ENCODE data around the gene PDCD1LG2. TPM values are rescaled to one million over a fixed set of nuclear protein-coding genes. Genes with fewer than 3 reads are reported as not detected.
A peak's percentile ranks its signal among the peaks of the same experiment; 100 is the strongest.
"Not testable (repeated sequence)": the region's sequence is repeated elsewhere in the genome, so short reads cannot be mapped to it uniquely, and the experiment has no call there.

PDCD1LG2 gene
- total RNA-seq, 2 donors from 2014 or later, result 0.55 to 1.7 TPM

DNA sequence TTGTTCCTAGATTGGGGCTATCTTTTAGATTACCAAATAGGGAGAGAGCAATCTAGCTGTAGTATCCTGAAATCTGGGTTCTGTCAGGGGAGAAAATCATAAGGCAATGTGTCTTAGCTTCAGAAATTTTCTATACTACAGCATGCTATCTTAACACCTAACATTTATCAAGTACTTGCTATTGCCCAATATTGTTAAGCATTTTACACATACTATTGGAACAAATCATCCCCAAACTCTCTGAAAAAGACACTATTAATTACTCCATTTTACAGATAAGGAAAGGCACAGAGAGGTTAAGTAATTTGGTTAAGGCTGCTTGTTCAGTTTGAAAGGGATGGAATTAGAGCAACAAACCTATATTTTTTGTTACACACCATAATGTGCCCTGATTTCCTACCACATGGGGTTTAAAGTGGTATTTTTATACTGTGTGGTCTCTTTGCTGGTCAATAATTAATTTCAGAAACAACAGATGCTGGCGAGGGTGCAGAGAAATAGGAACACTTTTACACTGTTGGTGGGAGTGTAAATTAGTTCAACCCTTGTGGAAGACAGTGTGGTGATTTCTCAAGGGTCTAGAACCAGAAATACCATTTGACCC is 61.4 kb downstream of the PDCD1LG2 start:
- Mint-ChIP-seq H3K36me3 (no peaks in the 10 kb centered on the region), H3K27ac (no peak overlapping the region), H3K4me3 (no peak overlapping the region), H3K9me3 (no peaks in the 10 kb centered on the region), H3K4me1 (ENCODE audit: low read depth in 2 of 2) (peaks cover 9% of the 10 kb centered on the region in 2 donors), H3K27me3 (no peaks in the 10 kb centered on the region)
- DNase-seq (ENCODE audit: low spot score) (no peak), ATAC-seq (no peak)

GRCh38 chr9:5574097-5574496 is 63.8 kb downstream of the PDCD1LG2 start:
- no peak overlapping the region for H3K27ac Mint-ChIP-seq
- H3K9me3 Mint-ChIP-seq, result no peaks in the 10 kb centered on the region
- no peaks in the 10 kb centered on the region for H3K27me3 Mint-ChIP-seq
- ATAC-seq, result no peak
- H3K36me3 Mint-ChIP-seq, result no peaks in the 10 kb centered on the region
- peaks cover 10% of the 10 kb centered on the region in 2 donors for H3K4me1 Mint-ChIP-seq (ENCODE audit: low read depth in 2 of 2)
- H3K4me3 Mint-ChIP-seq, result no peak overlapping the region
- no peak for DNase-seq (ENCODE audit: low spot score)

DNA sequence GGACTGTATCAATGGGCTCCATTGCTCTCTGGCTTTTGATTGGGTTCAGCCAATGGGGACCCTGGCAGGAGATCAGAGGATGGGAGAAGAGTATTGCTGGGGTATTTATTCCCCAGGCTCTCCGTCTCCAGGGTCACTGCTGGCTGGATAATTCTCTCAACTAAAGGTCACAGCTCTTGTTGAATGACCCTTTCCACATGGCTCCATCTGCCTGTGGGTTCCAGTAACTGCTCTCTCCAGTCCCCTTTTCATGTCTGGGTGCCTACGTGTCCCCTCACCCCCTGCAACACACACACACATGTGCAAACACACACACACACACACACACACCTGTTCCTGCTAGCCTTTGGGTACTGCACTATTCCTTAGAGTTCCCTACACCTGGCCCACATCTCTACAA is 64.7 kb downstream of the PDCD1LG2 start:
- H3K36me3 Mint-ChIP-seq, result no peaks in the 10 kb centered on the region
- no peaks in the 10 kb centered on the region for H3K27me3 Mint-ChIP-seq
- no peak overlapping the region for H3K27ac Mint-ChIP-seq
- peaks cover 11 to 14% of the 10 kb centered on the region in 2 donors for H3K4me1 Mint-ChIP-seq (ENCODE audit: low read depth in 2 of 2)
- ATAC-seq (no peak), DNase-seq (ENCODE audit: low spot score) (no peak)
- no peaks in the 10 kb centered on the region for H3K9me3 Mint-ChIP-seq
- no peak overlapping the region for H3K4me3 Mint-ChIP-seq

DNA sequence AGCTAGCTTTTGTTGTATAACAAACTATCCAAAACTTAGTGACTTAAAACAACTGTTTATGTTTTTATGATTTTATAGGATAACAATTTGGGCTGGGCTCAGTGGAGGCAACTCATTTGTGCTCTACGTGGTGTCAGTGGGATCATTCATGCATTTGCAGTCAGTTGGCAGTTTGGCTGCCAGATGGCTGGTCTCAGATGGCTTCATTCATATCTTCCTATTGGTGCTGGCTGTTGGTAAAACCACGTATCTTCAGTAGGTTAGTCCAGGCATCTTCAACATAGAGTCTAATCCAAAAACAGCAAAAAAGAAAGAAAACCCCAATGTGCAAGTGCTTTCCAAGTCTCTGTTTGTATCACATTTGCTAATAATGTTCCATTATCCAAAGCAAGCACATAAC is 66.9 kb downstream of the PDCD1LG2 start:
- Mint-ChIP-seq H3K36me3 (no peaks in the 10 kb centered on the region), H3K27me3 (no peaks in the 10 kb centered on the region), H3K27ac (peak overlapping the region; percentile 62 to 74), H3K9me3 (no peaks in the 10 kb centered on the region), H3K4me1 (ENCODE audit: low read depth in 2 of 2) (peaks cover 20 to 23% of the 10 kb centered on the region in 2 donors), H3K4me3 (no peak overlapping the region)
- no peak for ATAC-seq
- no peak for DNase-seq (ENCODE audit: low spot score)

DNA sequence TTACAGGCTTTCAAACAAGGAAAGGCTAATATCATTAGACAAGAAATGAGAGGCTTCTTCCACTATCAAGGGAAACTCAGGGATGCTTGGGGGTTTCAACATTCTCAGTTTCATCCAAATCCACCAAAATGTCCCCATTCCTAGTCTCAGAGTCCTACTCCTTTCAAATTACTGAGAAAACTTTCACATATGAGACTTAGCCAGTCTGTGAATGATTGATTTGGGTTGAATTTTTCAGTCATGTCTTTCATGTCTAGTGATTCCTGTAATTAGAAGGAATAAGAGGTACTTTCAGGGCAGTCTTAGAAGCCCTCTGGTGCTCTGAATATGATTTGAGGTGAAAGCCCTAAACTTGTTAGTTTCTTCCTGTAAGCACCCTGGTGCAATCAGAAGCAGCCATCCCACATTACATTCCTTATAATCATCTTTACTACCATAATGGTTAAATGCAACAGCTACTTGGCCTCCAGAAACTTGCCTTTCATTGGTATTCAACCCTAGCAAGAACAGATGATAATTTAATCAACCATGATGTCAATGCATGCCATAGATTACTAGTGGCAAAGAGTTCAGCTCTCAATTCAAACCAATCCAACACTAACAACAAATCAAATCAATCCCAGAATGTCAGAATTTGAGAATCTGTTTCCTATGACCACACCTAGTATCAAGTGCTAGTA is 67.8 kb downstream of the PDCD1LG2 start:
- no peaks in the 10 kb centered on the region for H3K27me3 Mint-ChIP-seq
- H3K9me3 Mint-ChIP-seq, result no peaks in the 10 kb centered on the region
- ATAC-seq (peak in 1 of 2 donors; percentile 12), DNase-seq (ENCODE audit: low spot score) (no peak)
- peaks cover 23 to 24% of the 10 kb centered on the region in 2 donors for H3K4me1 Mint-ChIP-seq (ENCODE audit: low read depth in 2 of 2)
- H3K27ac Mint-ChIP-seq, result peak overlapping the region; percentile 62 to 74
- H3K36me3 Mint-ChIP-seq, result no peaks in the 10 kb centered on the region
- no peak overlapping the region for H3K4me3 Mint-ChIP-seq

- no peak for ATAC-seq
- Mint-ChIP-seq H3K27ac (peak overlapping the region; percentile 62 to 74), H3K4me1 (ENCODE audit: low read depth in 2 of 2) (peaks cover 23 to 27% of the 10 kb centered on the region in 2 donors), H3K4me3 (no peak overlapping the region), H3K27me3 (peaks cover 0 to 2% of the 10 kb centered on the region in 2 donors), H3K9me3 (no peaks in the 10 kb centered on the region), H3K36me3 (no peaks in the 10 kb centered on the region)
- no peak for DNase-seq (ENCODE audit: low spot score)
Measured at GRCh38 chr9:5578698-5579085, 68.4 kb downstream of the PDCD1LG2 start.

- H3K4me3 Mint-ChIP-seq, result no peak overlapping the region
- ATAC-seq, result peak; percentile 76 to 82
- DNase-seq (ENCODE audit: low spot score), result no peak
- H3K27me3 Mint-ChIP-seq, result peaks cover 0 to 2% of the 10 kb centered on the region in 2 donors
- H3K9me3 Mint-ChIP-seq, result no peaks in the 10 kb centered on the region
- H3K4me1 Mint-ChIP-seq (ENCODE audit: low read depth in 2 of 2), result peaks cover 23 to 32% of the 10 kb centered on the region in 2 donors
- H3K36me3 Mint-ChIP-seq, result no peaks in the 10 kb centered on the region
- H3K27ac Mint-ChIP-seq, result peak overlapping the region in 1 of 2 donors; percentile 72
Measured at GRCh38 chr9:5579881-5580280, 69.5 kb downstream of the PDCD1LG2 start.

- H3K27me3 Mint-ChIP-seq, result peaks cover 0 to 2% of the 10 kb centered on the region in 2 donors
- H3K4me3 Mint-ChIP-seq, result no peak overlapping the region
- H3K4me1 Mint-ChIP-seq (ENCODE audit: low read depth in 2 of 2), result peaks cover 27 to 37% of the 10 kb centered on the region in 2 donors
- no peaks in the 10 kb centered on the region for H3K9me3 Mint-ChIP-seq
- H3K27ac Mint-ChIP-seq, result peak overlapping the region in 1 of 2 donors; percentile 77
- DNase-seq (ENCODE audit: low spot score) (no peak), ATAC-seq (no peak)
- no peaks in the 10 kb centered on the region for H3K36me3 Mint-ChIP-seq
Measured at GRCh38 chr9:5580650-5581049, 70.3 kb downstream of the PDCD1LG2 start.

GRCh38 chr9:5581706-5582105 is 71.4 kb downstream of the PDCD1LG2 start:
- not testable (repeated sequence) for DNase-seq (ENCODE audit: low spot score); H3K27me3 Mint-ChIP-seq; H3K36me3 Mint-ChIP-seq; H3K4me3 Mint-ChIP-seq; ATAC-seq; H3K9me3 Mint-ChIP-seq
- peak overlapping the region in 1 of 2 donors; percentile 68 for H3K27ac Mint-ChIP-seq
- H3K4me1 Mint-ChIP-seq (ENCODE audit: low read depth in 2 of 2), result peaks cover 37 to 45% of the 10 kb centered on the region in 2 donors

DNA sequence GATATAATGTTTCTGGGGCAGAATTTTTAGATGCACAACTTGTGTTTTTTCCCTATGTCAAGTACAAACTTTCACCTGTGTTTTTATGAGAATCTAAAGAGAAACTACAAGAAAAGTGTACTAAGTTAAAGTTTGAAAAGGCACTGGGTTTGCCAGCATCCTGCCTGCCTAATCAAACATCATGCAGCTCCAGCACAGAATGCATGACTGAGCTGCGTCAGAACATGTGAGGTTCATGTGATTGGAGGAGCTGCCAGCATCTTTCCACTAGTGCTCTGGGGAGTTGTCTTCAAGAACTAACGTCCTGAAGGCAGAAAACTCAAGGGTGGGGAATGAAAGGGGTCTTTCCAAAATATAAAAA is 72.5 kb downstream of the PDCD1LG2 start:
- peaks cover 0 to 2% of the 10 kb centered on the region in 2 donors for H3K27me3 Mint-ChIP-seq
- H3K4me3 Mint-ChIP-seq, result no peak overlapping the region
- H3K27ac Mint-ChIP-seq, result peak overlapping the region; percentile 18 to 97
- DNase-seq (ENCODE audit: low spot score) (no peak), ATAC-seq (no peak)
- H3K4me1 Mint-ChIP-seq (ENCODE audit: low read depth in 2 of 2), result peaks cover 48 to 56% of the 10 kb centered on the region in 2 donors
- H3K9me3 Mint-ChIP-seq, result no peaks in the 10 kb centered on the region
- no peaks in the 10 kb centered on the region for H3K36me3 Mint-ChIP-seq

DNA sequence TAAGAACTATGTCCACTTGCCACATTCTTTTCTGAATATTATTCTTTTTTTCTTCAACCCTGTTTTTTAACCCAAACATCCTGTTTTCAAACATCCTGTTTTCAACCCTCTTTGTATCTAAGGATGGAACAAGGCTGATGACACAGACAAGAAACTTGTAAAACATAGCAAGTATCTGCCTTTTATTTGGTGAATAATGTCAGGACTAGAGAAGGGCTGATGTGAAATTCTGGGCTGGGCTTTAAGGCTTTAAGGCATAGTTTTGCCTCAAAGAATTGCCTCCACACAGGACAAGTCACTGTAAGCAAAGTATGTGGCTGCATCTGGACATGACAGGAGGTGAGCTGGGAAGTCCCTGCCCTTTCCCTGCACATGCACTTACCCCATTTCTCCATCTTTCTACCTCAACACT is 76.1 kb downstream of the PDCD1LG2 start:
- Mint-ChIP-seq H3K27me3 (peaks cover 0 to 2% of the 10 kb centered on the region in 2 donors), H3K36me3 (no peaks in the 10 kb centered on the region), H3K4me3 (peak overlapping the region; percentile 36), H3K4me1 (ENCODE audit: low read depth in 2 of 2) (peaks cover 40 to 45% of the 10 kb centered on the region in 2 donors), H3K9me3 (no peaks in the 10 kb centered on the region), H3K27ac (peak overlapping the region; percentile 79 to 97)
- ATAC-seq, result peak; percentile 85 to 90
- peak; percentile 78 for DNase-seq (ENCODE audit: low spot score)

GRCh38 chr9:5587024-5587423 is 76.7 kb downstream of the PDCD1LG2 start:
- ATAC-seq, result peak; percentile 87 to 90
- DNase-seq (ENCODE audit: low spot score), result no peak
- H3K27me3 Mint-ChIP-seq, result peaks cover 0 to 7% of the 10 kb centered on the region in 2 donors
- peaks cover 42% of the 10 kb centered on the region in 2 donors for H3K4me1 Mint-ChIP-seq (ENCODE audit: low read depth in 2 of 2)
- H3K4me3 Mint-ChIP-seq, result peak overlapping the region; percentile 36
- no peaks in the 10 kb centered on the region for H3K9me3 Mint-ChIP-seq
- H3K36me3 Mint-ChIP-seq, result no peaks in the 10 kb centered on the region
- peak overlapping the region; percentile 79 to 97 for H3K27ac Mint-ChIP-seq

GRCh38 chr9:5592231-5592630 is 81.9 kb downstream of the PDCD1LG2 start:
- Mint-ChIP-seq H3K4me3 (no peak overlapping the region), H3K4me1 (ENCODE audit: low read depth in 2 of 2) (peaks cover 17 to 40% of the 10 kb centered on the region in 2 donors)
- ATAC-seq, result no peak

DNA sequence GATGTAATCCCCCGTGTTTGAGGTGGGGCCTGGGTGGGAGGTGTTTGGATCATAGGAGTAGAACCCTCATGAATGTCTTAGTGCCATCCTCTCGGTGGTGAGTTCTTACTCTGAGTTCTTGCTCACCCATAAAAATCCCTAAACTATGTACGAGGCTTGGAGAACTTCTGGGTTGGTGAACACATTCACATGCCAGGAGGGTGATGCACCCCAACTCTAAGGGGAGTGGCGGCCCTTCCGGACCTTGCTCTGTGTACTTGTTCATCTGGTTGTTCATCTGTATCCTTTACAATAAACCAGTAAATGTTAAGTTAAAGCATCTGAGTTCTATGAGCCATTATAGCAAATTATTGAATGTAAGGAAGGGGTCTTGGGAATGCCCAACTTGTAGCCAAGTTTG is 82.6 kb downstream of the PDCD1LG2 start:
- ATAC-seq (no peak), DNase-seq (ENCODE audit: low spot score) (no peak)
- Mint-ChIP-seq H3K27ac (no peak overlapping the region), H3K4me1 (ENCODE audit: low read depth in 2 of 2) (peaks cover 12 to 34% of the 10 kb centered on the region in 2 donors), H3K27me3 (peaks cover 0 to 5% of the 10 kb centered on the region in 2 donors), H3K9me3 (no peaks in the 10 kb centered on the region), H3K36me3 (no peaks in the 10 kb centered on the region), H3K4me3 (no peak overlapping the region)

More at GRCh38 chr9:5592231-5592630, 81.9 kb downstream of the PDCD1LG2 start:
- no peaks in the 10 kb centered on the region for H3K36me3 Mint-ChIP-seq
- DNase-seq (ENCODE audit: low spot score), result no peak
- no peaks in the 10 kb centered on the region for H3K9me3 Mint-ChIP-seq
- peaks cover 0 to 5% of the 10 kb centered on the region in 2 donors for H3K27me3 Mint-ChIP-seq
- H3K27ac Mint-ChIP-seq, result peak overlapping the region in 1 of 2 donors; percentile 97

Measured in natural killer cell treated with Interleukin-12 subunit alpha and Interleukin-12 subunit beta and Interleukin-15 and Interleukin-18, amount 100 ng/mL, for 72 hours (primary cell).